ENCODE results near the gene KIAA2012. TPM values are rescaled to one million over a fixed set of nuclear protein-coding genes. Genes with fewer than 3 reads are reported as not detected.

The KIAA2012 gene
- total RNA-seq, 1 experiment from 2014 or later, result not detected

DNA sequence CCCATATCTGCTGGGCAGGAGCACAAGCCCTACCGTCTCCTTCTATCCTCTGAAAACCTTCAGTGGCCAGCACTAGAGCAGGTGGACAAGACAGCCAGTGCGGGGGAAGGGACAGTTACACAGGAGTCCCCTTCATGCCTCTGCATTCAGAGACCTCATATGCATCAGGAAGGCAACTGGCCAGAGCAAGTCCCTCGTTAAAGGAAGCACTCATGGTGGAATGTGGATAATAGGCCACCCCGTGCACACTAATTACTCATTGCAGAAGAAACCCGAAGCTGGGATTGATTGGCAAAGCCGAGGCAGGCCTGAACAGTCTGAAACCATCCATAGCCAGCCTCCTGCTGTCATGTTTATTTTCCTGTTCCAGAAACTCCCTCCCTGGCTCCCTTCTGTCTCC, 11.2 kb downstream of the KIAA2012 start:
- CTCF ChIA-PET, result no interaction called here
- no TSS peak for BruUV-seq (replicated peaks)
- H3K4me3 Mint-ChIP-seq (ENCODE audit: low read depth, unreplicated experiment), result no peak overlapping the region
- no peaks in the 10 kb centered on the region for H3K36me3 Mint-ChIP-seq (ENCODE audit: insufficient read depth, unreplicated experiment)
- no peak for DNase-seq
- TF ChIP-seq, protein P1, sequence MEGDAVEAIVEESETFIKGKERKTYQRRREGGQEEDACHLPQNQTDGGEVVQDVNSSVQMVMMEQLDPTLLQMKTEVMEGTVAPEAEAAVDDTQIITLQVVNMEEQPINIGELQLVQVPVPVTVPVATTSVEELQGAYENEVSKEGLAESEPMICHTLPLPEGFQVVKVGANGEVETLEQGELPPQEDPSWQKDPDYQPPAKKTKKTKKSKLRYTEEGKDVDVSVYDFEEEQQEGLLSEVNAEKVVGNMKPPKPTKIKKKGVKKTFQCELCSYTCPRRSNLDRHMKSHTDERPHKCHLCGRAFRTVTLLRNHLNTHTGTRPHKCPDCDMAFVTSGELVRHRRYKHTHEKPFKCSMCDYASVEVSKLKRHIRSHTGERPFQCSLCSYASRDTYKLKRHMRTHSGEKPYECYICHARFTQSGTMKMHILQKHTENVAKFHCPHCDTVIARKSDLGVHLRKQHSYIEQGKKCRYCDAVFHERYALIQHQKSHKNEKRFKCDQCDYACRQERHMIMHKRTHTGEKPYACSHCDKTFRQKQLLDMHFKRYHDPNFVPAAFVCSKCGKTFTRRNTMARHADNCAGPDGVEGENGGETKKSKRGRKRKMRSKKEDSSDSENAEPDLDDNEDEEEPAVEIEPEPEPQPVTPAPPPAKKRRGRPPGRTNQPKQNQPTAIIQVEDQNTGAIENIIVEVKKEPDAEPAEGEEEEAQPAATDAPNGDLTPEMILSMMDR (IDR thresholded peaks at IDR 0.05; ENCODE audit: unreplicated experiment), result no peak
- intact Hi-C loops (cut with micrococcal nuclease; ENCODE audit: unreplicated experiment), result no loop called here
- peaks cover 11% of the 10 kb centered on the region for H3K27me3 Mint-ChIP-seq (ENCODE audit: unreplicated experiment)
- H3K9me3 Mint-ChIP-seq (ENCODE audit: low read depth, unreplicated experiment), result no peaks in the 10 kb centered on the region
- H3K27ac Mint-ChIP-seq (ENCODE audit: unreplicated experiment), result no peak overlapping the region
- peaks cover 15% of the 10 kb centered on the region for H3K4me1 Mint-ChIP-seq (ENCODE audit: low read depth, unreplicated experiment)

DNA sequence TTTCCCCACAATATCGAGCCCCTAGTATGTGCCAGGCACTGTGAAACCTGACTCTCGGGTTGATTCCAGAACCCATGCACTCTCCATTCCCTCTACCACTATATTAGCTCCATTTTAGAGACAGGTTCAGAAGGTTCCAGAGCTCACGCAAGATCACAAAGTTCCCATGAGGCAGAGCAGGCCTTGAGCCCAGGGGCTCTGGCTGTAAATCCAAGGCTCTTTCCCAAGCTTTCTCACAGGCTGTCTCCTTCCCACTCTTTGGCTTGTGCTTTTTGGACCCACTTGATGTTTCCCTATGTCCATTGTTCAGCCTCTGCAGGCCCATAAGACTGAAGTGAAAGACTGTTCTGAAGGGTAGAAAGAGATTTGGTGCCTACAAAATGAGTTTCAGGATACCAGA, 15.7 kb downstream of the KIAA2012 start:
- CTCF ChIA-PET, result no interaction called here
- intact Hi-C loops (cut with micrococcal nuclease; ENCODE audit: unreplicated experiment), result no loop called here
- H3K27ac Mint-ChIP-seq (ENCODE audit: unreplicated experiment), result no peak overlapping the region
- H3K27me3 Mint-ChIP-seq (ENCODE audit: unreplicated experiment), result peaks cover 30% of the 10 kb centered on the region
- peaks cover 4% of the 10 kb centered on the region for H3K9me3 Mint-ChIP-seq (ENCODE audit: low read depth, unreplicated experiment)
- TF ChIP-seq, protein P1 (IDR thresholded peaks at IDR 0.05; ENCODE audit: unreplicated experiment), result no peak
- H3K36me3 Mint-ChIP-seq (ENCODE audit: insufficient read depth, unreplicated experiment), result no peaks in the 10 kb centered on the region
- DNase-seq, result no peak
- H3K4me3 Mint-ChIP-seq (ENCODE audit: low read depth, unreplicated experiment), result no peak overlapping the region
- peaks cover 13% of the 10 kb centered on the region for H3K4me1 Mint-ChIP-seq (ENCODE audit: low read depth, unreplicated experiment)
- no TSS peak for BruUV-seq (replicated peaks)

DNA sequence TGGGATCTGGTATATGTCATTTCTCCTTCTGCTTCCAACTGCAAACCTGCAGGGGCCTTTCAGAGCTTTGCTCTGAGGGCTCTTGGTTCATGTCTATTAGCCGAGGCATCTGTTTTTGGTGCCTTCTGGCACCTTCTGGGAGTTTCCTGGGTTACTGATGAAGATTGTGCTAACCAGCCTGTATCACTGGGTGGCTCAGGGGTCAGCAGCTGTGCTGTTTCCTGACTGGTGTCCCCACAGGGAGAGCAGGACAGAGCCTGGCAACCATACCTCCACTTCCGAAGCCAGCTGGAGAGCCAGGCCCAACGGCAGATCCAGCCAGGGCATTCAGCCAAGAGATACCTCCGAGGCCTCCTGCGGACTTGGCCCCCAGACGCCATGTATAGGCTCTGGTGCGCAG, 17.5 kb downstream of the KIAA2012 start:
- no peak for DNase-seq
- Mint-ChIP-seq H3K4me3 (ENCODE audit: low read depth, unreplicated experiment) (no peak overlapping the region), H3K27me3 (ENCODE audit: unreplicated experiment) (peaks cover 30% of the 10 kb centered on the region), H3K27ac (ENCODE audit: unreplicated experiment) (no peak overlapping the region), H3K9me3 (ENCODE audit: low read depth, unreplicated experiment) (peaks cover 4% of the 10 kb centered on the region), H3K4me1 (ENCODE audit: low read depth, unreplicated experiment) (no peaks in the 10 kb centered on the region), H3K36me3 (ENCODE audit: insufficient read depth, unreplicated experiment) (no peaks in the 10 kb centered on the region)
- BruUV-seq (replicated peaks), result no TSS peak
- intact Hi-C loops (cut with micrococcal nuclease; ENCODE audit: unreplicated experiment), result no loop called here
- CTCF ChIA-PET, result no interaction called here
- TF ChIP-seq, protein P1 (IDR thresholded peaks at IDR 0.05; ENCODE audit: unreplicated experiment), result no peak

DNA sequence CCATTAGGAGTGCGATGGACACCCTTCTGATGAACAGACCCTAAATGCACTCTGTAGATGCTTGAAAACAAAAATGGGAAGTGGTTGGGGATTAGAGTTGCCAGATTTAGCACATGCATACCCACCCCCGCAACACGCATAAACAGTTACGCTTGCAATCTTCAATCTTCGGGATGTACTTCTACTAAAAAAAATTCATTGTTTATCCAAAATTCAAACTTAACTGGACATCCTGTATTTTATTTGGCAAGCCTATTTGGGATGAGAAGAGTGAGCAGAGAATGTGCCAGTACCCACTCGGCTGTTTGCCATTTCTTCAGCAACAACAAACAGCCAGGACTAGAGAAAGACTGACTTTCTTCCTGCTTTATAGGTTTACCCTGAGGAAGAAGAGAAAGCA, 18.4 kb downstream of the KIAA2012 start:
- no peak for DNase-seq
- no peaks in the 10 kb centered on the region for H3K36me3 Mint-ChIP-seq (ENCODE audit: insufficient read depth, unreplicated experiment)
- TF ChIP-seq, protein P1 (IDR thresholded peaks at IDR 0.05; ENCODE audit: unreplicated experiment), result no peak
- intact Hi-C loops (cut with micrococcal nuclease; ENCODE audit: unreplicated experiment), result no loop called here
- peaks cover 30% of the 10 kb centered on the region for H3K27me3 Mint-ChIP-seq (ENCODE audit: unreplicated experiment)
- no peak overlapping the region for H3K27ac Mint-ChIP-seq (ENCODE audit: unreplicated experiment)
- H3K4me3 Mint-ChIP-seq (ENCODE audit: low read depth, unreplicated experiment), result no peak overlapping the region
- no peaks in the 10 kb centered on the region for H3K4me1 Mint-ChIP-seq (ENCODE audit: low read depth, unreplicated experiment)
- CTCF ChIA-PET, result no interaction called here
- BruUV-seq (replicated peaks), result no TSS peak
- H3K9me3 Mint-ChIP-seq (ENCODE audit: low read depth, unreplicated experiment), result peaks cover 4% of the 10 kb centered on the region

All from Calu3 (cell line).